Urothelium cell line (cell line): Measurements from ENCODE around the gene MRPS23.

Experiments
- DNase-seq: peaks from one replicate; pipeline ENCODE4 v3.0.0; 2011; ENCODE audit warnings: low spot score, mixed read lengths
- FAIRE-seq: peaks from 2 replicates; lab custom pipeline; 2011; peaks lifted over from hg19 to GRCh38; lab: Jason Lieb, UNC

MRPS23 gene

DNA sequence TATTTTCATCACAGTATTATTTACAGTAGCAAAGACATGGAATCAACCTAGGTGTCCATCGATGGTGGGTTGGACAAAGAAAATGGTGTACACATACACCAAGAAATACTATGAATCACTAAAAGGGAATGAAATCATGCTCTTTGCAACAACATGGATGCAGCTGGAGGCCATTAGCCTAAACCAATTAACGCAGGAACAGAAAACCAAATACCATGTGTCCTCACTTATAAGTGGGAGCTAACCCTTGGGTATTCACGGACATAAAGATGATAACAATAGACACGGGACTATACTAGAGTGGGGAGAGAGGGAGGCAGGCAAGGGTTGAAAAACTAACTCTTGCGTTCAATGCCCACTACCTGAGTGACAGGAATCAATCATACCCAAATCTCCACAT, 41.0 kb downstream of the MRPS23 start:
- FAIRE-seq (peak; percentile 61), DNase-seq (no peak)

- DNase-seq (no peak), FAIRE-seq (no peak)
Measured at GRCh38 chr17:57806167-57806830, 43.5 kb downstream of the MRPS23 start.

DNA sequence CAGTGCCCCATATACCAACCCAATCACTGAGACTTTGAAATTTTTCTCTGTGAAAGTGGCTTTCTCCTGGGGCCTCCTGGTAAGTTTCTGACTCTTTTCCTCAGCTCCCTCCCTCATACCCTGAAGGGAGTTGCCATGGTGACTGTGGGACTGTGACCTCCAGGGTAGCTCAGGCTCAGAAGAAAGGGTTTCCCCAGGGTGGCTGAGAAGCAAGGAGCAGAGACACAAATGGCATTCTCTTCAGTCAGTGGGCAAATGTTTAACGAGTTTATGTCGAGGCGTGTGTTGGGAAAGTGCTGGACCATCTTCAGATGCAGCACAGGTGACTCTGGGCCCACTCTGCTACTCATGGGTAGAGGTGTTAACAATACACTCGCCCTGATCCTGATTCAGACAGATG, 46.8 kb downstream of the MRPS23 start:
- FAIRE-seq (peak; percentile 9), DNase-seq (no peak)

GRCh38 chr17:57801044-57801711, 48.7 kb downstream of the MRPS23 start:
- FAIRE-seq: no peak
- no peak for DNase-seq

GRCh38 chr17:57794841-57795240, 55.0 kb downstream of the MRPS23 start:
- DNase-seq (no peak), FAIRE-seq (no peak)

DNA sequence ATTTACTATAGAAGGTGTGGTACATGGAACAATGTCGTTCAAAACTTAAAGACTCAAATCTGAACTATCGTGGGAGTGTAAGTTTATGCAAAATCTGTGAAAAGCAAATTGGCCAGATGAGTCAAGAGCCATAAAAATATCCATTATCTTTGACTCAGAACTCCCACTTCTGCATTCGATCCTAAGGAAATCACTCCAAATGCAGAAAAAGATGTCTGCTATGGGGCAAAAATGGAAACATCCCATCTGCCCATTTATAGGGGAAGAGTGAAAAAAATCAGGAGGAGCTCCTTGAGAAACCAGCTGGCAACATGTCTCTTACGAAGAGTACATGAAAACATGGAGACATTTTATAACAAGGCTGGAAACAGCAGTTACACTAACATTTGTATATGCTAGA, 61.1 kb downstream of the MRPS23 start:
- no peak for FAIRE-seq

GRCh38 chr17:57785022-57785421, 64.8 kb downstream of the MRPS23 start:
- no peak for DNase-seq
- peak; percentile 17 for FAIRE-seq

More for the DNA sequence above, 61.1 kb downstream of the MRPS23 start:
- DNase-seq: no peak
